ENCODE data around the gene SETDB1. TPM values are rescaled to one million over a fixed set of nuclear protein-coding genes. Genes with fewer than 3 reads are reported as not detected.

The SETDB1 gene
- 78.3 TPM for total RNA-seq

GRCh38 chr1:150926097-150926741 is at the start of gene SETDB1:
SETDB1 (plus strand) TSS chr1:150926363; CDS start chr1:150927715, 1,352 bp downstream.

GRCh38 chr1:150887018-150887417 is 39.1 kb upstream of the SETDB1 start, which contains the start of gene CTXND2:
CTXND2 (plus strand) TSS chr1:150887136; CDS start chr1:150912315, 25,179 bp downstream.

GRCh38 chr1:150974580-150975478 is 48.7 kb downstream of the SETDB1 start, which contains the start of gene CERS2:
CERS2 (minus strand) TSS chr1:150974835; CDS start chr1:150969090, 5,745 bp downstream.

GRCh38 chr1:150981805-150982712 is 55.9 kb downstream of the SETDB1 start, which contains the start of gene ANXA9:
ANXA9 (plus strand) TSS chr1:150982292; CDS start chr1:150983106, 814 bp downstream.

GRCh38 chr1:151006327-151007052 is 80.3 kb downstream of the SETDB1 start, which contains the start of gene MINDY1:
MINDY1 (minus strand) TSS chr1:151006902; CDS start chr1:151002617, 4,285 bp downstream.

GRCh38 chr1:151008244-151009205 is 82.4 kb downstream of the SETDB1 start, which contains the start of gene PRUNE1:
PRUNE1 (plus strand) TSS chr1:151008449; CDS start chr1:151008633, 184 bp downstream.

Other genes starting within 250 kb of the SETDB1 start
- 6.3 TPM for gene GOLPH3L, start 229.2 kb upstream of the SETDB1 start, total RNA-seq
- gene HORMAD1, start 205.5 kb upstream of the SETDB1 start, total RNA-seq = 0.63 TPM
- gene CTSS, start 160.6 kb upstream of the SETDB1 start, total RNA-seq = 4.4 TPM
- 5.3 TPM for gene CTSK, start 118.1 kb upstream of the SETDB1 start, total RNA-seq
- gene ARNT, start 49.8 kb upstream of the SETDB1 start, total RNA-seq = 45.1 TPM
- not detected for gene CTXND2, start 39.2 kb upstream of the SETDB1 start, total RNA-seq
- gene CERS2, start 48.5 kb downstream of the SETDB1 start, total RNA-seq = 36.0 TPM
- not detected for gene ANXA9, start 55.9 kb downstream of the SETDB1 start, total RNA-seq
- 14.4 TPM for gene MINDY1, start 80.5 kb downstream of the SETDB1 start, total RNA-seq
- 25.0 TPM for gene PRUNE1, start 82.1 kb downstream of the SETDB1 start, total RNA-seq
- 0.31 TPM for gene BNIPL, start 110.2 kb downstream of the SETDB1 start, total RNA-seq
- 4.1 TPM for gene C1orf56, start 121.4 kb downstream of the SETDB1 start, total RNA-seq
- 44.1 TPM for gene CDC42SE1, start 133.3 kb downstream of the SETDB1 start, total RNA-seq
- 72.9 TPM for gene MLLT11, start 134.0 kb downstream of the SETDB1 start, total RNA-seq
- gene GABPB2, start 144.4 kb downstream of the SETDB1 start, total RNA-seq = 13.8 TPM
- gene SEMA6C, start 220.3 kb downstream of the SETDB1 start, total RNA-seq = 40.1 TPM
- 0.94 TPM for gene TNFAIP8L2, start 230.3 kb downstream of the SETDB1 start, total RNA-seq
- 17.2 TPM for gene LYSMD1, start 239.5 kb downstream of the SETDB1 start, total RNA-seq
- gene SCNM1, start 239.8 kb downstream of the SETDB1 start, total RNA-seq = 23.2 TPM
- not detected for gene TMOD4, start 249.6 kb downstream of the SETDB1 start, total RNA-seq

All from parietal lobe (tissue), 1 donor.